ENCODE results near the gene WSCD1.

Gene WSCD1

DNA sequence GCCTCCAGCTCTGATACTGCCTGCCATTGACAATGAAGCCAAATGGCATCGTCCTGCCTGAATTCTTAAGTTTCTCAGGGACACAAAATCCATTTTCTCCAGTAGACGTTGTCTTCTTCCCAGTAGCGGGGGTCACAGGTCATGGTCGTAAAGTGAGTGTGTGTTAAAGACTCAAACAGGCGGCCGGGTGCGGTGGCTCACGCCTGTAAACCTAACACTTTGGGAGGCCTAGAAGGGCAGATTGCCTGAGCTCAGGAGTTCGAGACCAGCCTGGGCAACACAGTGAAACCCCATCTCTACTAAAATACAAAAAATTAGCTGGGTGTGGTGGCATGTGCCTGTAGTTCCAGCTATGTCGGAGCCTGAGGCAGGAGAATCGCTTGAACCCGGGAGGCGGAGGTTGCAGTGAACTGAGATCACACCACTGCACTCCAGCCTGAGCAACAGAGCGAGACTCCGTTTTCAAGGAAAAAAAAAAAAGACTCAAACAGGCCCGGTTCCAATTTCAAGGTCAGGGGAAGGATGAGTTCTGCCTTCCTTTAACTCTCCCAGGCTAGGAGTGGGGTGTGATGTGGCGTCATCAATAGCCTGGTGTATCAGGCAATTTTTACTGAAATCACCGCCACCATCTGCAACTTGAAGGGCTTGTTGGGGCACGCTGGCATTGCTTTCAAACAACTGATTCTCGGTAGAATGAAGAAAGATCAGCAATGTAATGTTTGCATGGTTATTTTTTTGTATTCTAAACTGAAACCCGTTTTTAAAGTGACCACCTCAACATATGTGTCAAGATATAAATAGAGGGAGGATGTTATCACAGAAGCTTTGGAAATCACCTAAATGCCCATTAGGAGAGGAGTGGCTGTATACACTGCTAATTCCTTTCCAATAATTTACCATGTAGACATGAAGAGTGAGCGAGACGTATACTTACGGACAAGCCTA is 91.0 kb downstream of the WSCD1 start:
- DNase-seq (ENCODE audit: low read depth), result no peak

DNA sequence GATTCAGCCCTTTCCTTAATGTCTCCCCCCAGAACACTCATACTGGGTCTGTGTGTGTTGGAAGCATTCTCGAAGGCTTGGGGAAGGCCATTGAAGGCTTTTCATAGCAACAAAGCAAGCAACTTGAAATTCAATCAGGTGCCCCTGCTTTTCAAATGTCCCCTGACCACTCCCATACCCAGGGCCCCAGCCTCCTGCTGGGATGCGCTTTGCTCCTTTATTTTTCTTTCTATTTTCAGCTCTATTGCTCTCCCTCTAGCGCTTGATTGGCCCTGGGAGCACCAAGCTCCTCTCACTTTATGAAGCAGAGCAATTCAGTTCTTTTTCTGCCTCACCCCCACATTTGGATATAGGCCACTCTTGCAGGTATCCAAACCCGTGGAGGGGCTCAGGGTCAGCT is 92.0 kb downstream of the WSCD1 start:
- no peak for DNase-seq (ENCODE audit: low read depth)

DNA sequence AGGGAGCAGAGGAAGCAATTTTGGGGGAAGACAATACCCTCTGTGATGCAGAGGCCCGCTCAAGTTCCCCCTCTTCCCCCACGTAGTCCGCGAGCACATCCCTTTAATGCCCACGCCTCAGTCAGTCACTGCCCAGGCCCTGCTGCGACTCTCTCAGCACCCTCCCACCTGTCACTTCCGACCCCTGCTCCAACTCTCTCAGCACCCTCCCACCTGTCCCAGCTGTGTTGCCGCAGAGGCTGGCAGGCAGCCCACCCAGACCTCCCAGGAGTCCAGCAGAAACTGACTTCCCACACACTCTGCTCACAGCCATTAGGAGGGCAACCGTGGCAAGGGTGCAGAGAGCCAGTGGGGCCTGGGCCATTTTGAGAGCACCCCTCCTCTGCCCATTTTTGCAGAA is 92.7 kb downstream of the WSCD1 start:
- no peak for DNase-seq (ENCODE audit: low read depth)

DNA sequence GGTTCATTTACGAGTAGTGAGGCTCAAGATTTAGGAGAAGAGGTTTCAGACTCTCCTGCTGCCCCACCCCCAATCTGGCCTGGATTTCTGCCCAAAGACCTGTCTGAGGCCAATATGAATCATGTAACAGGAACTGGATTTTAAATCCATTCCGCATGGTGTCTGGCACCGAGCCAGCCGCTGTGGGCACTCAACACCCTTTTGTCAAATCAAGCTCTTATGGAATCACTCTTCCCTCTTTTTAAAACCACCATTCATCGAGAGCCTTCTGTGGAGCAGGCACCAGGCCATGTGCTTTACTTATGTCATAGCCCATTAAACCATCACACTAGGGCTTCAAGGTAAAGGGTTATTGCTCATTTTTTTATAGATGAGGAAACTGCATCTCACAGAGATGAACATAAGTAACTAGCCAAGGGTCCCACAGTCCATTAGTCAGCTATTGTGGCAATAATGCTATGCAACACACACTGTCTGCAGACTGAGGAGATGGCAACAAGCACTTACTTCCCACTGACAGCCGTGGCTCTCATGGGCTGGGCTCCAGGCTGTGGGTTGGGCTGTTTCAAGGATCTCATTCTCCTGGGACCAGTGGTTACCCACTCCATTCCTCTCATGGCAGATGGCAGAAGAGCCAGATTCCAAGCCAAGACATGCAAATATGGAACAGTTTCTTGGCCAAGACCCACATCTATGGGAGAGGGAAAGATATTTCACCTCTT is 93.6 kb downstream of the WSCD1 start:
- no peak for DNase-seq (ENCODE audit: low read depth)

DNA sequence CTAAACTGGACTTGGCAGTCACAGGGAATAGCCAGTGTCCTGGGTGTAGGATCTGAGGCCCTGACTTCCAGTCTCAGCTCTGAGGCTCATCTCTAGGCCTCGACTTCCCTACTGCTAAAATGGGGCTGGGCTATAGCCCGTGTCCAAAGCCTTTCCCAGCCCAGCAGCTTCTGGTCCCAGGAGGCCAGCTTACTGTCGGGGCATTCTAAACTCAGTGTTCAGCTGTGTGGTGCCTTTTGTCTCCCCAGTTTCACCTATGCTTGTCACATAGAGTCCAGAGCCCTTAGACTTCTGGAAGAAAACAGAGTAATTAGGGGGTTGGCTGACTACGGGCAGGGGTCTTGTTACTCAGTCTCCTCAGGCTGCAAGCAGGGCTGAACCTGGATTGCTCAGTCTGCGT is 94.8 kb downstream of the WSCD1 start:
- no peak for DNase-seq (ENCODE audit: low read depth)

DNA sequence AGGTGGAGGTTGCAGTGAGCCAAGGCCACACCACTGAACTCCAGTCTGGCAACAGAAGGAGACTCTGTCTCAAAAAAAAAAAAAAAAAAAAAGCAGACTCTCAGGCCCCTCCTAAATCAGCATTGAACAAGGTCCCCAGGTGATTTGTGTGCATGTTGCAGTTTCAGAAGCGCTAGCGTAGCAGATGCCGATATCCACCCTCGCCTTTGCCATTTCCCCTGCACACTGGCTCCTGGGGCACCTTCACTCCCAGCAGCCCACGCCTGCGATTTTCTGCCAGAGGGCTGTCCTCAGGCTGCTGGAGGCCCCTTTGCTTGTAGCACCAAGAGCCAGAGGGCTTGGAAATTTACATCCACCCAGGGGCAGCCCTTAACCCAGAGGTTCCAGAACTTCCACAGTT is 95.6 kb downstream of the WSCD1 start:
- no peak for DNase-seq (ENCODE audit: low read depth)

DNA sequence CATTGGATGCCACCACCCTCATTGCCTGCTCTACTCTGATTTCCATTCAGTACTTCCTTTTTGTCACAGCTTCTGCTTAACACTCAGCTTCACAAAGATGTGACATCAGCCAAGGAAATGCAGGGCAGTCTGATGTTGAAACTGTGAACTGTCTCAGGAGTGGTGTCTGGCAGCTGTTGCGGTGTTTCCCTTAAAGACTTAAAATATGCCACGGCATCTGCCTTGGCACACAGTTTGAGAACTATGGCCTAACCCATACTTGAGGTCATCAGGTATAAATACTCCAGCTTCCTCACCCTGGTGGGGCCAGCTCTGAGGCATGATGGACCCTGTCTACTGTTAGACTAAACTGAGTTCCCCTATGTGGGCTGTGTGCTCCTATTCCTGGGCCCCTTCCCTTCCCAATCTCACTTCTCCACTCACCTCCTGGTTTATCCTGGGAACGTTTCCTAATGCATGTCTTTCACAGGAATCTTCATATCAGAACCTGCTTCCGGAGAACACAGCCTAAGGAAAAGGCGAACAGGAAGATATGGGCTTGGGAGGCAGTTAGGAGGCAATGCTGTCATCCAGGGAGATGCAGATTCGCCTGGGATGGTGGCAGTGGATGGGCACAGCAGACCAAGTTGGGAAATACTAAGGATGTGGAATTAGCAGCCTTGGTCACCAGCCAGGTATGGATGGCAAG is 96.5 kb downstream of the WSCD1 start:
- no peak for DNase-seq (ENCODE audit: low read depth)

DNA sequence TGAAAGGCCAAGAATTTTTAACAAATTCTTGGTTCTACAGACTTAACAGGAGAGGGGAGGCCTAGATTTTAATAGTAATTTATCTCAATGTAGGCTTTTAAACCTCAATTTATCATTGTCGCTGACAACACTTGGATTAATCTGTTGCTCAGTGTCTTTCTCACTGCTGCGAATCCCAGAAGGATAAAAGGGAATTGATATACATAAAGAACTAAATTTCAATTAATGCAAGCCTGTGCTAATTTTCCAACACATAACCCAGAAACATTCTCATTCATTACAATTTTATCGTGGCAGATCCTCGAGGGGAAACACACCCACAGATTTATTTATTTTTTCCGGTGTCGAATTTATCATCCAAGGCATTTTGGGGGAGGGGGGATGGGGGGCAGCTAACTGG is 98.1 kb downstream of the WSCD1 start:
- DNase-seq (ENCODE audit: low read depth), result no peak

DNA sequence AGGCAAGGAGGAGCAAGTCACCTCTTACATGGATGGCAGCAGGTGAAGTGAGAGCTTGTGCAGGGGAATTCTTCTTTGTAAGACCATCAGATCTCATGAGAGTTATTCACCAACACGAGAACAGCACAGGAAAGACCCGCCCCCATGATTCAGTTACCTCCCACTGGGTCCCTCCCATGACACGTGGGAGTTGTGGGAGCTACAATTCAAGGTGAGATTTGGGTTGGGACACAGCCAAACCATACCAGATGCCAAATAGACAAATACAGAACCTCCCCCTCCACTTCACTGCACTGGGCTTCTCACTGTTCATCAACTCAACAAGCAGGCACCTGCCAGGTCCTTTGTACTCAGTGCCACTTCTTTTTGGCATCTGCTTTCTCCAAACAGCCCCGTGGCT is 100.2 kb downstream of the WSCD1 start:
- no peak for DNase-seq (ENCODE audit: low read depth)

DNA sequence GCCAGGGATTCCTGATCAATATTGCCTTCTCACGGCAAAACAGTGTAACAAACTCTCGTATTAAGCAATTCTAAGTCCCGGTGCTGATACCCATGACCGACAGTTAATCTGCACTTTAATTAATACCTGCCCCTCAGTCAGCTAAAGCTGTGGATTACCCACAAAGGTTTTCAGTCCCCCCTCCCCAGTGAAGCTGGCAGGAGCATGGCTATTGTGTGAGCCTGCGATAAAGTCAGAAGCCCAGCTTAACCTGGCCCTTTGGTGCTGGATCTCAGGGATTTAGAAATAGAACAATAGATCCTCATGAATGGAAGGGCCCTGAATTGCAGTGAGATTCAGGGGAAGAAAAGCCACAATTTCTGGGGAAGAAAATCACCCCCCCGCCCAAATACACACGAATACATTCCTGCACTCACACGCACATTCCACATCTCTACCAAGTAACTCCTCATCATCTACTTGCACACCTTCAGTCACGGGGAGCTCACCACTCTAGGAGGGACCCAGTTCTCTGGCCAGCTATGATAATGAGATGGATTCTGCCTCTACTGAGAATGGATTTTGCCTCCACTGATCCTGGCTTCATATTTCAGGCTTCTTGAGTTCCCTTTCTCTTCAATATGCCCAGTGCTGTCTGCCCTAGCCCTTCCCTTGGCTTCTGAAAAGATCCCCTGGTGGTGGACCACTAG is 102.6 kb downstream of the WSCD1 start:
- DNase-seq (ENCODE audit: low read depth), result no peak

DNA sequence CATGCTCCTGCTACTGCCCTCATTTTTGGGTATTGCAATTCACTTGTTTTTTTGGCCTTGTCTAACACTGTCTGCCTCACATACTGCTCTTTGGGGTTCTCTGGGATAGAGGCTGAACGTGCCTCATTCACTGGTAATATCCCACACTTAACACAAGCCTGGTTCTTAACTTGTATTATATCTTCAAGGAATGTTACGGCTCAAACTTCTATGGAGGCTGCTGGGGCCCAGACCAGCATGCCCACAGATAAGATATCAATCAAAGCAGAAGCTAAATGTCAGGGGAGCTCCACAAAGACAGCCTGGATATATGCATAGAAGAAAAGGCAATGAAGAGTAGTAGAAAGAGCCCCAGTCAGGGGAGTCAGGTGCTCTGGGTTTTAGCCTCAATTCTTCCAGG is 103.5 kb downstream of the WSCD1 start:
- no peak for DNase-seq (ENCODE audit: low read depth)

All from iris pigment epithelial cell (primary cell).